GM18868 (cell line): ENCODE results near the gene NIN.
A peak's percentile ranks its signal among the peaks of the same experiment; 100 is the strongest.
"Not testable (repeated sequence)": the region's sequence is repeated elsewhere in the genome, so short reads cannot be mapped to it uniquely, and the experiment has no call there.

Source experiments
- ATAC-seq: cut with Tn5 transposase; IDR thresholded peaks from one replicate; pipeline ENCODE4 v1.9.1; 2021; ENCODE audit warnings: mild to moderate bottlenecking, moderate library complexity; ENCODE audit not compliant: unreplicated experiment

Gene NIN

DNA sequence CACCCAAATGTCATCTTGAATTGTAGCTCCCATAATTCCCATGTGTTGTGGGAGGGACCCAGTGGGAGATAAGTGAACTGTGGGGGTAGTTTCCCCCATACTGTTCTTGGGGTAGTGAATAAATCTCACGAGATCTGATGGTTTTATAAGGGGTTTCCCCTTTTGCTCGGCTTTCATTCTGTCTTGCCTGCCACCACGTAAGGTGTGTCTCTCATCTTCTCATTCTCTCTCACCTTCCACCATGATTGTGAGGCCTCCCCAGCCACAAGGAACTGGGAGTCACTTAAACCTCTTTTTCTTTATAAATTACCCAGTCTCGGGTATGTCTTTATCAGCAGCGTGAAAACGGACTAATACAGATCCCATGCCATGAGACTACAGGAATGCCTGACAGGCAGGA is 11.7 kb downstream of the NIN start:
- not testable (repeated sequence) for ATAC-seq

DNA sequence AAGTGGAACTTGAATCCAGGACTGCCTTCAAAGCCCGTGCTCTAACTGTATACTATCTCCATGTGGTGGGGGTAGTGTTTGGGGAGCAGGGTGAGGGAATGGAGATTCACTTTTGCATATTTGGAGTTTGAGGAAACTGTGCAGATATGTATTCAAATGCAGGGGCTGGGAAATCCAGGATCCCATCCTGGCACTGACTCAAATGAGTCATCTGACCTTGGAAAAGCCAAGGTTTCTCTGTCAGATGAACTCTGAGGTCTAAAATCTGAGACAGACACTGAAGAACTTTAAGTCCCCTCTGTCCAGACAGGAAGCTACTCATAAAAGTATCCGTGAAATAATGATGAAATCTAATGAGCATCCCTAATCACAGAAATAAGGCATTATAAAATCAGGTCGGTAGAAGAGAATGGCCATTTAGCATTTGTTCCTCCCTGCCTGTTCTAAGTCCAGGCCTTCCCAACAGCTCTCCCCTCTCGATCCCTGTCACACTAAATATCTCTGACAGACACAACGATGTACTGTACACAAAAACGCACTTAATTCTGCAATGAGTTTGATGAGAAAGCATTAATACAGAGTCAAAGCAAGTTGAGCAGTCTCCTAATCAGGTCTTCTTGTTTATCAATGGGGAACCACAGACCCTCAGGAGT is 14.4 kb downstream of the NIN start:
- ATAC-seq = no peak

DNA sequence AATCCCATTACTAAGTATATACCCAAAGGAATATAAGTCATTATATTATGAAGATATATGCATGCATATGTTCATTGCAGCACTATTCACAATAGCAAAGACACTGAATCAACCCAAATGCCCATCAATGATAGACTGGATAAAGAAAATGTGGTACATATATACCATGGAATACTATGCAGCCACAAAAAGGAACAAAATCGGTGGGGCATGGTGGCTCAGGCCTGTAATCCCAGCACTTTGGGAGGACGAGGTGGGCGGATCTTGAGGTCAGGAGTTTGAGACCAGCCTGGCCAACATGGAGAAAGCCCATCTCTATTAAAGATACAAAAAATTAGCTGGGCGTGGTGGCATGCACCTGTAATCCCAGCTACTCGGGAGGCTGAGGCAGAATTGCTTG is 15.4 kb downstream of the NIN start:
- not testable (repeated sequence) for ATAC-seq

DNA sequence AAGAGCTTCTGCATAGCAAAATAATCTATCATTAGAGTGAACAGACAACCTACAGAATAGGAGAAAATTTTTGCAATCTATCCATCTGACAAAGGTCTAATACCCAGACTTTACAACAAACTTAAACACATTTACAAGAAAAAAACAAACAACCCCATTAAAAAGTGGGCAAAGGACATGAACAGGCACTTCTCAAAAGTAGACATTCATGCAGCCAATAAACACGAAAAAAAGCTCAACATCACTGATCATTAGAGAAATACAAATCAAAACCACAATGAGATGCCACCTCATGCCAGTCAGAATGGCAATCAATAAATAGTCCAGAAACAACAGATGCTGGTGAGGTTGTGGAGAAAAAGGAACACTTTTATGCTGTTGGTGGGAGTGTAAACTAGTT is 15.9 kb downstream of the NIN start:
- not testable (repeated sequence) for ATAC-seq

DNA sequence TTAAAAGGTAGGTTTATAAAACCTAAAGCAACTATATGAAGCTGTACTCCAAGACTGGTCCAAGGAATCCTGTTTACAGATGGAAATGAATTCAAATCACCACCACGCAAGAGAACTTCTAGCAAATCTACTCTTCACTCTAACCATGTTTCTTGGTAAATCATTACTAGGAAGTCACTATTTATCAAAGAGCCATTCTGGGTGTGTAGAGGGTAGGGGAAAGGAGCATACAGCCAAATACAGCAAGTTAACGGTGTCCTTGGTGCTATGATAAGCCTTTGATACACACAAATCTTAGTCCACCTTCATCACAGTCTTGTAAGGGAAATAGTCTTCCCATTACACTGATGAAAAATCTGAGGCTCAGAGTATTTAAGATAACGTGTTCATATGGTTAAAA is 16.8 kb downstream of the NIN start:
- no peak for ATAC-seq

DNA sequence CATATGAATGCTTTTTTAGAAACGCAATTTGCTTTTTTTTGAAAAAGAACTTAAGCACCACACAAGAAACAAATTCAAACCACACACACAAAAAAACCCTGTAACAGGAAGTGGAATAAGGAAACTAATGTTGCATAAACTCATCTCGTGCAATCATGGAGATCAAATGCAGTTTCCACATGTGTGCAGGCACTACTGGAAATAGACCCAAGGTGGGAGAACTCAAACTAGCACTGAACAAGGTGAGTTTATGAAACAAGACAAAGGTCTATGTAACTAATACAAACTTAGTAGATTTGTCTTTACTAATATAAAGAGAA is 17.5 kb downstream of the NIN start:
- ATAC-seq = peak; percentile 68

DNA sequence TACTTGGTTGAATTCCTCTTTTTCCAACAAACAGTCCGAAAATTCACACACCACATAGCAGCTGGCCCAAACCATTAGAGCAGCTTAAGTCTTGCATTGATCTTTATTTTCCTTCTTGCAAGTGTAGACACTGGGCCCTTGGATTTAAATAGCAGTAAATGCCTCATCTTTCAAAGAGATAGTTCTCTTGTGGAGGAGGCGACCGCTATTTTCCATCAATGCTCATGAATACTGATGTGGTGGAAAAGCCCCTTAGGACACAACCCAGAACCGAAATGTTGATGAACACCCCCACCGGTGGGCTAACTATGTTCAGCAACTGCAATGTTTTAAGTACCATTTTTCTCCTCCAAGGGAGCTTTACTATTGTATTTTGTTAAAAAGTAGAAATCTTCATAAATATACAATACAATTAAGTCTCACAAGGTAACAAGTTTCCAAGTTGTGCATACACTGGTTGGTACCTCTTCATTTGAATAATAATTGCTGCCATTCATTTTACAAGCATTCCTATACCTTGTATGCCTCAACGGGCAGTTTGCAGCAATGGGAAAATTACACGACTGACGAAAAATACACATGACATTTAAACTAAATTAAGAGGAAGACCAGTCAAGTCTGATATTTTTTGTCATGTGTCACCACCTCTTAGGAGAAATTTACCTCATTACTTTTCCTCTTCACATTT is 18.0 kb downstream of the NIN start:
- ATAC-seq = peak; percentile 26

DNA sequence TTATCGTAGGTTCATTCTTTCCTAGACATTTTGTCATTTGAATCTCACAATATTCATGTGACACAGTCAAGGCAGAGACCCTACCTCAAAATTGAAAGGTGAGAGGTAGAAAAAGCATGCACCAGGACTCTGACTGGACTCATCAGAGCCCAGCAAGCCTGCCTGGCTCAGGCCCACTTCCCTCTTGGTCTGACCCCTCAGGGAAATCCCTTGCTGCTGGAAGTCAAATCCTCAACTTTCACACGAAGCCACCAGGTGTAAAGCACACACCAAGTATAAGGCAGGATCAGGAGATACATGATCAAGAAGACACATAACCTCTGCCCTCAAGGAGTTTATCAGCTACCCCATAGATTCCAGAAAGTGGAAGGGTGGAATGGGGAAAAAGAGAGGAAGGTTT is 18.8 kb downstream of the NIN start:
- peak; percentile 55 for ATAC-seq

DNA sequence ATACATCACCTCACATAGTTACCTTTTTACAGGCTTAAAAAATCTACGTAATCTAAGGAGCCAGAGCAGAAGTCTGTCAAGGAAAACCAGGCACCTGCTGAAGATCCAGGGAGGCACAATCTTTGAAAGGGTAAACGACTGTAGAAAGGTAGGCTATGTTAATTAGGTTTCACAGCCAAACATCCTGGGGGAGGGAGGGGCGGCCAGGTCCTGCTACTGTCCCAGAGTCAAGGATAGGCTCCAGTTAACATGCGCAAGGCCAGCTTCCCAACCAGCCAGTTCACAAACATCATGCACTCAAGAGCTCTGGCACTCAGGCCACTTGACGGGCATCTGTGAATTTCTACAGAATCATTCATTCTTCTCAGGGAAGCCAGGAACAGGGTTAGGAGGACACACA is 22.9 kb downstream of the NIN start:
- no peak for ATAC-seq

DNA sequence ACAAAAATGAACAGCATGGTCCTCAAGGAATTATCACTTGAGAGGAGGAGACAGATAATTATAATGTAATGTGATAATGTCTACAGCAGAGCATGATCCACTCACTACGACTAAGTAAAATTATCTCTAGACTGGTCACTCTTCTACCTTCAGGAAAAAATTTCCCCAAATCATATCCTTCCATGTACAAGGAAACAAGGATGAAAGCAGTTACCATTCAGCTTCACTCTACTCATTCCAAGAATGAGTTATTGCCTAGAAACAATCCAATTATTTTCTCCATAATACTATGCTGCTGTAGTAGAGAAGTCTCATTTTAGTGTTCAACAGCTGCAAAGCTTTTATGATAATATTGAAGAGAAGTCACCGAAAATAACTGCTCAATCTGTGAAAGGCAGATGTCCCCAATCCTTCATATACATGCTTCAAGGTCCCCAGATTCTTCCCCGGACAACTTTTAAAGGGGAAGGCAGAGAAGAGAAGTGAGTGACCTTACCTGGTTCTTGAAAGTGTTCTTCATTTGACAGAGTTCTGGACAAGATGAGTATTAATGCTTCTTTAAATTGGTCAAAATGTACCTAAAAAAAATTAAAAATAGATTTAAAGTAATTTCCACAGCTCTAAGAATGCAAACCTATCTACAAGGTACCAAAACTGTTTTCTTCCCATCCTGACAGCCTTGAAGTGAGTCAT is 24.6 kb downstream of the NIN start:
- no peak for ATAC-seq

DNA sequence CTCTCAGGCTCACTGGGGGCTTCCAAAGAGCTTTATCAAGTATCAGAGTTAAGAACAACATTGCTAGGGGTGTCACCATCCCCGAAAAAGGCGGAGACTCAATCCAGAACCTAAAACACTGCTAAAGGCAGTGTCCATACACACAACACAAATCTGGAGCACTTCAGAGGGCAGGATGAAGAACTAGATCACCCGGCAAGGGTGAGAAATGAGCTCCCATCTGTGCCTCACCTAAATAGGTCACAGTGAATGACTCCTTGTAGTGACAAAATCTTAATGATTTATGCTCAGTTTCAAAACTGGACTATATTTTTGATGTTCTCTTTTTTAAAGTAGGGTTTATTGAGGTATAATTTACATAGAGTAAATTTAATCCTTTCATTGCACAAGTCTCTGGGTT is 25.6 kb downstream of the NIN start:
- no peak for ATAC-seq

DNA sequence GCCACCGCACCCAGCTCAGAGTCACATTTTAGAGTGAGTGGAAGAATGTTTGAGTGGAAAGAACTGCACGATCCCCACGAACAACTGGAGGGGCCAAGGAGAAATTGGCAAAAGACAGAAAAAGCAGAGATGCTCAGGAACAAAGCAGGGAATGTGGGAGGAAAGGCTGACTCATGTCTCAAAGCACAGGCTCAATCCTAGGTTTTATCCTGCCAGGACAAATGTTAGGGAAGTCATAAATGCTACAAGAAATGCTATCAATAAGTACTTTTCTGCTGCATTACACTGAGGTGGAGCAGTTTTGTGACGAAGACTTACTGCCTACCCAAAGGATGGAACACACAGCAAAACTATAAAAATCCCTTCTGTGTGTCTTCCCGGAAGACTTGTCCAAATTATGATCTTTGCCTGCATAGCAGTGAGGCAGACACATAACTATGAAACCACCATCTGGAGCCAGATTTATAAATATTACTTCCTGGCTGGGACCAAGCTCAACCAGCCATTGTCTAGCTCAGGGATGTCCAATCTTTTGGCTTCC is 26.7 kb downstream of the NIN start:
- no peak for ATAC-seq

DNA sequence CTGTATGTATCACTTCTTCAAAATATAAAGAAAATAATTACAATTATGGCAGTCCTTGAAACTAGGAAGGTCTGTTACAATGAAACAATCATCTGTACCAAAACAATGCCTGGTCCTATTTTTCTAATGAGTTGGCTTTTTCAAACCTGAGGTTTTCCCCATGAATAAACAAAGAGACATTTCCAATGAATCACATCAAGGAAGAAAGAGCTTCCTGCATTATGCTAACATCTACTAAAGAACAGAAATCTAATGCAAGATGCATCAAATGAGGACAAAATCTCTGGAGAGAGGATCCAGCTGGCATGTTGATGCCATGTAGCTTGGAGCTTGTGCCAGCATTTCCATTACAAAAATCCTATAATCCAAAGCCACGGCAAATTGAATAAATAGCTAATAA is 29.3 kb downstream of the NIN start:
- ATAC-seq = no peak

DNA sequence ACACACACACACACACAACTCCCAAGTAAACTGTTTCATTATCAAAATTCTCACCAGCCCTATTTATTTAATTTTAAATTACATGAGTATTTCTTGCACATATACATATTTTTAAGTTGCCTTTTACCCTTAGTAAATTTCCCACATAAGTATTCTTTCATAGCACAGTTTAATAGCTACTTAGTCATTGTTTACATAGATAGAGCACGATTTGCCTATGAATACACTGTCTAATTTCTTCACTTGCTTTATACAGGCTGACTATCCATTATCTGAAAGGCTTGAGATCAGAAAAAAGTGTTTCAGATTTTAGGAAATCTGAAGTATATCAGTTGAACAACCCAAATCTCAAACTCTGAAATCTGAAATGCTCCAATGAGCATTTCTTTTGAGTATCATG is 30.9 kb downstream of the NIN start:
- no peak for ATAC-seq

DNA sequence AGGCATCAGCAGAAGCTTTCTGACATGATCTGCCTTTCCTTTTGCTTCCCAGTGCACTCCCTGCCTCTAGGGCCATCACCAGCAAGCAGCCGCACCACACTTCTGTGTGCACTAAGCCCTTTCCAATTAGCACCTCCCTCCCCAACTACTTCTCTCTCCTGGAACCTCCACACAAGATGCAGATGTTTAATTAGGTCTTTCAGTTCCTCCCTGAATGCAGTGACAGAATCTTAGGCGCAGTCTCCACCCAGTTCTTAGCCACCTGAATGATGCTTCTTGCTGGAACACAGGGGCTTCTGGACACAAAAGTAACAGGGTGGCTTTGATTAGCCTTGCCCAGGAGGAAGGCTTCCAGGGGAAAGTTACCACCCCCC is 32.9 kb downstream of the NIN start:
- ATAC-seq = peak; percentile 86

DNA sequence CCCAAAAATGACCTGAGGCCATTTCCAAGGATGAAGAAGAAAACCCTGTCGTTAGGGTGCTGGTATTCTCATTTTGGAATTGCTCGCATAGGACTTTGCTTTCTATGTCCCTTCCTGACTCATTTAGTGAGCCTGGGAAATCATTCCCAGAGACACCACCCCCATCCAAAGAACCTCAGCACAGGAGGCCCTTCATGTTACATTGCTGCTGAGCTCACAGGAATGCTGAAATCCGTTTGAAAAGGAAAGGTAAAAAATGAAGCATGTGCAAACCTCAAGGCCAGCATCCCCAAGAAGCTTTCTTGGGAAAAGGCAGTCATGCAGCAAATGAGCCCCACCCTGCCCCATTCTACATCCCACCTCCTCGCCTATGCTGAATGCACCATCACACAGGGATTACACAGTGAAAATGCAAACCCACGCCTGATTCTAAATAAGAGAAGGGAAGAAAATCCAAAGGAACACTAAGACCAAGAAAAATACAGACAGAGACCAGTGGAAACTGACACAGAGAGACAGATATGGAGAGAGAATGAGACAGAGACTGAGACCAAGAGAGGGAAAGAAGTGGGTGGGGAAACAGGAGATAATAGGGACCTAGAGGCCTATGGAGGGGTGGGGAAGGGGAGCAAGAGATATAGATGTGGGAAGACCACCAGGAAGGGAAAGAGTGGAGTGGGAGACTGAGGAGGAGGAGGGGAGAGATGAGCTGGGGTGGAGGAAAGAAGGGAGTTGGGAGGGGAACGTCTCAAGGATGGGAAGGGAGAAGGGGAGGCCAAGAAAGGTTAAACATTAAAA is 33.5 kb downstream of the NIN start:
- no peak for ATAC-seq

DNA sequence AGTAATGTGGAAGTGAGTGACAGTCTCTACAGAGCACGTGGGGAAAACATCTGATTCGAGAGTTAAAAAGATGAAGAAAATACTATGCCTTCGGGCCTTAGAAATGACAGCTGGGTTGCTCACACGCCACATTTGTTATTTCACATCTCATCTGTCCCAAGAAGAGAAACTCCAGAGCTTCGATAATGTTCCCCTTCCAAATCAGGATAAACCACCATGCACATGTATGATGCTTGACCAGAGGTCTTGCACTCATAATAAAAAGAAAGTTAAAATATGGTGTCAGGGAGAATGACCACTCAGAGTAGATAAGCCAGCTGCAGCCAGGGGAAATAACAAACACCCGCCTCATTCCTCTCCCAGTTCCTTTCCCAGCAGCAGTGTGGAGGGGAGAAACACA is 34.6 kb downstream of the NIN start:
- ATAC-seq = no peak

DNA sequence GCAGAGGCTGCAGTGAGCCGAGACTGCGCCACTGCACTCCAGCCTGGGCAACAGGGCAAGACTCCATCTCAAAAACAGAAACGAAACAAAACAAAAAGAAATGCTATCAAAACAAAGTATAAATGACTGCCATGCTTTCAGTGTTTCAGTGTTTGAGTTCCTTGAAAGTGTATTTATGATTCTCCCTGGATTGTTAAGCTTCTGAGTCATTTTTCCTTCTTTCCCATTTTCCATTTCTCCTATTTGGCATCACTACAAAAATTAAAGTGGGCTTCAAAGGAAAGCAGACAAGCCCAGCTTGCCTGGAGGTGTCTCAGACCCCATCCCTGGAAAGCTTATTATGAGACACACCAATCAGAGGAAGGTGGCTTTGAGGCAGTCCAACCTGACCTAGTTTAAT is 35.1 kb downstream of the NIN start:
- ATAC-seq = no peak

DNA sequence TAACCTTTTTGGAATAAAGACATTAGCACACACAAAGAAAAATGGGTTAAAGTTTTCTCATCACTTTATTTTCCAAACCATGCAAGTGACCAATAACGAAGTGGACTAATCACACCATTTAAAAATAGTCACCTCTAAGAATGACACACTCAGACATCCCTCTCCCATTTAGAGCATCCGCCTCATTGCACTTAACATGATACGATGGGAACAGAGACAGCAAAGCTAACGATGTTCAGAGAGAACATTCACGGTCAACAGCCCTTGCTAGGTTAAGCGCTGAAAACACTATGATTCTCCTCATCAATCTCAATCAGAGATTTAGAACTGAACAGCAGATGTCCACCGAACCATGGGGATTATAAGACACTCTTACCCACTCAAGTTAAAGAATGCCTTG is 35.8 kb downstream of the NIN start:
- no peak for ATAC-seq

DNA sequence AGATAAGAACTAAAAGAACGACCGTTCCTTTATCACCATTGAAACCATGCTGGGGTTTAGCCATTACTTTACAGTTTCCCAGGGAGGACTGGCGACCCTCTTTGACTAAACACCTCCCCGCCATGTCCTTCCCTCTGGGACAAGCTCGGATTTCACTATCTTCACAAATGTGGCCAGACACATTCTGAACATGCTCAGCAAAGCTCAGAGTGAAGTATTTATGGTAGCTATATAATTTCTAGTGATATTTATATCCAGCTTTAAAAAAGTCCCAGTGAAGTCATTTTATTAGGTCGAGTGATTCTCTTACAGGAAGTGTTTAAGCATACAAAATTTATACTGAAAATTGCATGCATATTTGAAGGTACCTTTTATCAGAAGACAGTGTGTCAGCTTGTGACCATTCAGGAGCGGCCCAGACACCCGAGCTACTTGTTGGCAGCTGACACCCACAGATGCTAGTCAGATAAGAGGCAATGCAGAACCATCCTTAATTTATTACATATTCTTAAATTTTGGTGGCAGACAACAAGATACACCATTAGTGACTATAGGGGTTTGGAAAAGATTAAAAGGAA is 36.8 kb downstream of the NIN start:
- ATAC-seq = no peak

DNA sequence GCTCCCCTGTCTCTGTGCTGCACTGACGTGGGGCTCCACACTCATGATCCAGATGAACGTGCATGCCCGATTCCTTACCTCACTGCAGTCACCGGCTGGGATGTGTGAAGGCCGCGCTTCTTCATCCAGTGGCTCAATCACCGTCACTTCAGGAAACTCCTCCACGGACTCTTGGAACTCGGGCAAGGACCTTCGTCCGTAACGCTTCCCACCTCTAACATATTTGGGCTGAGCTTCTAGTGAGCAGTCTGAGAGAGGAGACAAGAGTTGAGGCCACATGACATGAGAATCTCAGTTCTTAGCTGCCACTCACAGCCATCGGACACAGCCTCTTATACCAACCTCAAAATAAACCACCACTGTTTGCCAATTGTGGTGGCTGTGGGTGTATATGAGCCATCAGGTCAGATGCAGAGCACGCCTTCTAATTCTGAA is 38.3 kb downstream of the NIN start:
- ATAC-seq = peak; percentile 28
